Mesenteric fat pad (tissue), 1 donor: ENCODE data around the gene ZMAT3. TPM values are rescaled to one million over a fixed set of nuclear protein-coding genes. Genes with fewer than 3 reads are reported as not detected.

Experiments
- DNase-seq: peaks from one replicate; pipeline ENCODE4 v3.0.0-alpha.2; 2020; ENCODE audit warnings: low spot score
- total RNA-seq: library from RNA; stranded (reverse); fragmentation: NEBNext Ultra II Directional; extraction: Animal tissue kit (Norgen Biotek cat#: 25700); gene quantifications from one replicate; pipeline ENCODE4 v1.2.1, GENCODE V29; 2021
- donor health status: DM: yes; HTN: yes; CAD: no.

ZMAT3 gene
- total RNA-seq, 1 donor from 2014 or later: 18.6 TPM

- no peak for DNase-seq
Observed at GRCh38 chr3:179027326-179027900, 44.2 kb downstream of the ZMAT3 start.

- no peak for DNase-seq
Observed at GRCh38 chr3:179026636-179027035, 45.0 kb downstream of the ZMAT3 start.

- DNase-seq: no peak
Observed at GRCh38 chr3:179021119-179021903, 50.3 kb downstream of the ZMAT3 start.

- DNase-seq: no peak
Observed at GRCh38 chr3:179020112-179020511, 51.5 kb downstream of the ZMAT3 start.

- DNase-seq: no peak
Observed at GRCh38 chr3:179018808-179019207, 52.8 kb downstream of the ZMAT3 start.

GRCh38 chr3:179016979-179017670, 54.5 kb downstream of the ZMAT3 start:
- DNase-seq: no peak

GRCh38 chr3:179015551-179016020, 56.0 kb downstream of the ZMAT3 start:
- DNase-seq: no peak

GRCh38 chr3:179005706-179006105, 65.9 kb downstream of the ZMAT3 start:
- no peak for DNase-seq

- DNase-seq: no peak
Observed at GRCh38 chr3:179005213-179005612, 66.4 kb downstream of the ZMAT3 start.

- no peak for DNase-seq
Observed at GRCh38 chr3:179000659-179001058, 71.0 kb downstream of the ZMAT3 start.

- DNase-seq: no peak
Observed at GRCh38 chr3:179000144-179000543, 71.5 kb downstream of the ZMAT3 start.

GRCh38 chr3:178996399-178996798, 75.2 kb downstream of the ZMAT3 start:
- no peak for DNase-seq

GRCh38 chr3:178990293-178990692, 81.3 kb downstream of the ZMAT3 start:
- no peak for DNase-seq

- no peak for DNase-seq
Observed at GRCh38 chr3:178989821-178990220, 81.8 kb downstream of the ZMAT3 start.

GRCh38 chr3:178987745-178988144, 83.9 kb downstream of the ZMAT3 start:
- no peak for DNase-seq

- no peak for DNase-seq
Observed at GRCh38 chr3:178986456-178986855, 85.2 kb downstream of the ZMAT3 start.

- no peak for DNase-seq
Observed at GRCh38 chr3:178982137-178982536, 89.5 kb downstream of the ZMAT3 start.

- no peak for DNase-seq
Observed at GRCh38 chr3:178975320-178975719, 96.3 kb downstream of the ZMAT3 start.

- DNase-seq: no peak
Observed at GRCh38 chr3:178971614-178972013, 100.0 kb downstream of the ZMAT3 start.

- no peak for DNase-seq
Observed at GRCh38 chr3:178969004-178969700, 102.5 kb downstream of the ZMAT3 start.
